ENCODE results near the gene LRPAP1.
"Not testable (repeated sequence)": the region's sequence is repeated elsewhere in the genome, so short reads cannot be mapped to it uniquely, and the experiment has no call there.

LRPAP1 gene

DNA sequence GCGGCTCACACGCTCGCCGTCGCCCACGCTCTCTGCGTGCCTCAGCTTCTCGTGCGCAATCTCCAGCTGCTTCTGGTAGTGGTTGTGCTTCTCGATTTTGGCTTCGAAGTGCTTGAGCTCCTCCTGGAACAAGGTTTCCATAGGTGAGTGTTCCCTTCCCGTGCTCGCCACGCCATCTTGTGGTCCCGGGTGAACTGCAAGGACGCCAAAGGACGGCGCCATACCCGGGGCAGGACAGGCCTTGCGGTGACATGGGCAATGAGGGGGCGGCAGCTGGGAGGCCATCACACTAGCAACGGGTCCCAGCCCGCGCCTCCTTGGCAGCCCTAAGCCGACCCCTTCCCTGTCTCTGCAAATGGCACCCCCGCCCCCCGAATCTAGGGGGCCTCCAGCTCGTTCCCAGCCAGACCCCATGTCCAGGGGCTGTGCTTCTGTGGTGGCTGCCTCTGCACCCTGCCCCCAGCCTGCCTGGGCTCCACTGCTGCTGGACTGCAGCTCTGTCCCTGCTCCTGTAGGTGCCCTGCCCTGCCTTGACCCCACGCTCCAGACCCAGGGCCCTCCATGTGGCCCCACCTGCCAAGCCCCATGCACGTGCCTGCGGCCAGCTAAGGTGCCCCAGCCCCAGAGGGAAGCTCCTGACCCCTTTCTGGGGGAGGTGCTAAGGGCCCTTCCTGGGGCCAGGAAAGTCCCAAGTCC, 17.3 kb downstream of the LRPAP1 start:
- peaks cover 100% of the 10 kb centered on the region for H3K36me3 ChIP-seq
- no peak overlapping the region for H3K4me3 ChIP-seq (ENCODE audit: low read depth in 1 of 2, low read length in 1 of 2)

DNA sequence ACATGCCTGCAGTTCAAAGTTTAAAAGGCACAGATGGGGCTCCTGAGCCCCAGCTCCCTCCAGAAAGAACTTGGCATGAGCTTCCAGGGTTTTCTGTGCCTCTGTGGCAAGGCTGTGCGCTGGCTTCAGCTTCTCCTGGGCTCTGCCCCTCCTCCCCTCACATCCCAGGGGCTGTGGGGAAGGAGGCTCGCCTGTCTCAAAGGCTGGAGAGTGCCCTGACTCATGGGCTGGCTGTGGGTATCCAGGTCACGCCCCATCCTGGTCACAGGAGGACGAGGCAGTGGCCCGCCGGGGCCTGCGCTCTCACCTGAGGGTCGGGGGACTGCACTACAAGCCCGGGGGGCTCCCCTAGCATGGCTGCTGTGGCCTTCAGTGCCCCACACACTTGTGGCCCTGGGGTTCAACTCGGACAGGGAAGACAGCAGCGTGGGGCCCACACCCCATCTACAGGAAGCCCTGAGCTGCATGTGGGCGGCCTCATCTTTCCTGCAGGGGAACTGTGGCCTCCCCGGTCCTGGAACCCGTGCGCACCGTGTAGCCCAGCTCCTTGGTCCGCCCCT, 17.9 kb downstream of the LRPAP1 start:
- Histone ChIP-seq H3K4me1 (ENCODE audit: control insufficient read depth in 1 of 2, insufficient read depth in 1 of 2, low read depth in 1 of 2, low read length in 1 of 2) (peaks cover 0 to 2% of the 10 kb centered on the region in 2 experiments), H3K36me3 (peaks cover 100% of the 10 kb centered on the region), H3K9me3 (no peaks in the 10 kb centered on the region), H3K27ac (no peak overlapping the region), H3K27me3 (no peaks in the 10 kb centered on the region), H3K4me3 (ENCODE audit: low read depth in 1 of 2, low read length in 1 of 2) (no peak overlapping the region)
- TF ChIP-seq, protein P1, sequence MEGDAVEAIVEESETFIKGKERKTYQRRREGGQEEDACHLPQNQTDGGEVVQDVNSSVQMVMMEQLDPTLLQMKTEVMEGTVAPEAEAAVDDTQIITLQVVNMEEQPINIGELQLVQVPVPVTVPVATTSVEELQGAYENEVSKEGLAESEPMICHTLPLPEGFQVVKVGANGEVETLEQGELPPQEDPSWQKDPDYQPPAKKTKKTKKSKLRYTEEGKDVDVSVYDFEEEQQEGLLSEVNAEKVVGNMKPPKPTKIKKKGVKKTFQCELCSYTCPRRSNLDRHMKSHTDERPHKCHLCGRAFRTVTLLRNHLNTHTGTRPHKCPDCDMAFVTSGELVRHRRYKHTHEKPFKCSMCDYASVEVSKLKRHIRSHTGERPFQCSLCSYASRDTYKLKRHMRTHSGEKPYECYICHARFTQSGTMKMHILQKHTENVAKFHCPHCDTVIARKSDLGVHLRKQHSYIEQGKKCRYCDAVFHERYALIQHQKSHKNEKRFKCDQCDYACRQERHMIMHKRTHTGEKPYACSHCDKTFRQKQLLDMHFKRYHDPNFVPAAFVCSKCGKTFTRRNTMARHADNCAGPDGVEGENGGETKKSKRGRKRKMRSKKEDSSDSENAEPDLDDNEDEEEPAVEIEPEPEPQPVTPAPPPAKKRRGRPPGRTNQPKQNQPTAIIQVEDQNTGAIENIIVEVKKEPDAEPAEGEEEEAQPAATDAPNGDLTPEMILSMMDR (IDR thresholded peaks at IDR 0.05) = no peak

More for the DNA sequence above, 17.3 kb downstream of the LRPAP1 start:
- H3K9me3 ChIP-seq = no peaks in the 10 kb centered on the region
- no peaks in the 10 kb centered on the region for H3K27me3 ChIP-seq
- TF ChIP-seq, protein P1 (IDR thresholded peaks at IDR 0.05) = no peak
- H3K27ac ChIP-seq = no peak overlapping the region
- peaks cover 0 to 2% of the 10 kb centered on the region in 2 experiments for H3K4me1 ChIP-seq (ENCODE audit: control insufficient read depth in 1 of 2, insufficient read depth in 1 of 2, low read depth in 1 of 2, low read length in 1 of 2)

DNA sequence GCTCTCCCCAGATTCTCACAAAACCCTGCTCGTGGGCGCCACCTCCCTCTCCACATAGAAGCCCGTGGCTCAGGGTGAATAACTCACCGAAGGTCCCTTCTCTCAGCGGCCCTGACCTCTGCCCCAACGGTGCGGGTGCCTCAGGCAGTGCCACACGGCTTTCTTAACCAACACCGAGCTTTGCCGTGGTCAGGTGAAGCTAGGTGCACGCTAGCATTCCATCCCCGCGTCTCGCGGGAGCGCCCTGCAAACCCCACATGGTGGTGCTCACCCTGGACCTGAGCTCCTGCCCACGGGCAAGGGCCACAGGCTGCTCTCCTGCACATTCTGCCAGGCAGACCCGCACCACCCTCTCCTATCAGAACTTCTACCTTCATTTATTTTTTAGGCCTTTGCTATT, 18.4 kb downstream of the LRPAP1 start:
- H3K4me3 ChIP-seq (ENCODE audit: low read depth in 1 of 2, low read length in 1 of 2) = no peak overlapping the region
- no peaks in the 10 kb centered on the region for H3K9me3 ChIP-seq
- H3K27me3 ChIP-seq = no peaks in the 10 kb centered on the region
- TF ChIP-seq, protein P1 (IDR thresholded peaks at IDR 0.05) = no peak
- H3K27ac ChIP-seq = no peak overlapping the region
- H3K4me1 ChIP-seq (ENCODE audit: control insufficient read depth in 1 of 2, insufficient read depth in 1 of 2, low read depth in 1 of 2, low read length in 1 of 2) = peaks cover 2 to 5% of the 10 kb centered on the region in 2 experiments
- peaks cover 98% of the 10 kb centered on the region for H3K36me3 ChIP-seq

DNA sequence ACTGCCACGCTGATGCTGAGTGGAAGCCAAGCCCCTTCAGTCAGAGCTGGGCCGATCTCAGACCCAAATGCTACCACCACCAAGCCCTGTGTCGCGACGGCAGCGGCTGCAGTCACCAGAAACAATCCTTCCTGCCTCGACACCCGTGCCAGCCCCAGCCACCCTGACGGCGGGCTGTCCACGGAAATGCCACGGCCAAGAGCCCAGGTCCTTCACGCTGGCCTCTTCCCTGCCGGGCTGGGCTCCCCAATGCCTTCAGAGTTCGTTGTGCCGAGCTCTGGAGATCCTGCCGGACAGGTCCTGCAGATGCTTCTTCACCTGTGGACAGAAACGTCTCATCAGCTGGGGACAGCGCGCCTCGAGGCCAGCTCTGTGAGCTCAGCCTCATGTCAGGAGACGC, 19.5 kb downstream of the LRPAP1 start:
- TF ChIP-seq, protein P1 (IDR thresholded peaks at IDR 0.05) = no peak
- H3K36me3 ChIP-seq = peaks cover 98% of the 10 kb centered on the region
- H3K4me1 ChIP-seq (ENCODE audit: control insufficient read depth in 1 of 2, insufficient read depth in 1 of 2, low read depth in 1 of 2, low read length in 1 of 2) = peaks cover 11 to 14% of the 10 kb centered on the region in 2 experiments
- H3K4me3 ChIP-seq (ENCODE audit: low read depth in 1 of 2, low read length in 1 of 2) = no peak overlapping the region
- no peaks in the 10 kb centered on the region for H3K27me3 ChIP-seq
- no peaks in the 10 kb centered on the region for H3K9me3 ChIP-seq
- H3K27ac ChIP-seq = peak overlapping the region; percentile 23

DNA sequence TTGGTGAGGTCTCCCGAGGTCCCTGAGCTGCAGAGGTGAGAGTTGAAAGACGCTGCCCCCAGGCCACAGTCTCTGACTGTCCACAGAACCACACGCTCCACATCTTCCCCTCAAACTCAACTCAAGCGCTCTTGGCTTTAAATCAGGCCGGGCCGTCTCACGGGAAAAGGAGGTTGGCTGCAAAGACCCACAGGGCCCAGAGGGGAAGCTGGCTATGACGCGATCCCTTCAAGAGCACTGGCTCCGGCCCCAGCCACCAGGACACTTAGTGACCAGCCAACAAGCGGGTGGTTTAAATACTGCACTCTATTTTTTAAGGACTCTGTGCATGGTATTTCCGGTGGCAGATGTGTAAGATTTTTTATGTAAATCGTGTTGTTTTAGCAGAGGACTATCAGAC, 19.9 kb downstream of the LRPAP1 start:
- no peak overlapping the region for H3K27ac ChIP-seq
- no peak overlapping the region for H3K4me3 ChIP-seq (ENCODE audit: low read depth in 1 of 2, low read length in 1 of 2)
- no peaks in the 10 kb centered on the region for H3K27me3 ChIP-seq
- TF ChIP-seq, protein P1 (IDR thresholded peaks at IDR 0.05) = no peak
- peaks cover 98% of the 10 kb centered on the region for H3K36me3 ChIP-seq
- peaks cover 11 to 14% of the 10 kb centered on the region in 2 experiments for H3K4me1 ChIP-seq (ENCODE audit: control insufficient read depth in 1 of 2, insufficient read depth in 1 of 2, low read depth in 1 of 2, low read length in 1 of 2)
- no peaks in the 10 kb centered on the region for H3K9me3 ChIP-seq

DNA sequence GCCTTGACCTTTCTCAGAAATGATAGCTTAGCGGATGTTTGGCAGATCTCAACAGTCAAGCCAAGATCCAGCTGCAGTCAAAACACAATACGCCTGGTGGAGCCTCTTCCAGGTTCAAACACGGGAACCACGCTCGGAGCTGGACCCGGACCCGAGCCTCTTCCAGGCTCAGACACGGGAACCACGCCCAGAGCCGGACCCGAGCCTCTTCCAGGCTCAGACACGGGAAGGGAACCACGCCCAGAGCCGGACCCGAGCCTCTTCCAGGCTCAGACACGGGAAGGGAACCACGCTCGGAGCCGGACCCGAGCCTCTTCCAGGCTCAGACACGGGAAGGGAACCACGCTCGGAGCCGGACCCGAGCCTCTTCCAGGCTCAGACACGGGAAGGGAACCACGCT, 20.6 kb downstream of the LRPAP1 start:
- peaks cover 98% of the 10 kb centered on the region for H3K36me3 ChIP-seq

More for the DNA sequence above, 20.6 kb downstream of the LRPAP1 start:
- H3K9me3 ChIP-seq; H3K27me3 ChIP-seq; H3K27ac ChIP-seq; H3K4me3 ChIP-seq (ENCODE audit: low read depth in 1 of 2, low read length in 1 of 2): not testable (repeated sequence)
- peaks cover 11 to 14% of the 10 kb centered on the region in 2 experiments for H3K4me1 ChIP-seq (ENCODE audit: control insufficient read depth in 1 of 2, insufficient read depth in 1 of 2, low read depth in 1 of 2, low read length in 1 of 2)
